ENCODE data around the gene ADARB1.

The ADARB1 gene

DNA sequence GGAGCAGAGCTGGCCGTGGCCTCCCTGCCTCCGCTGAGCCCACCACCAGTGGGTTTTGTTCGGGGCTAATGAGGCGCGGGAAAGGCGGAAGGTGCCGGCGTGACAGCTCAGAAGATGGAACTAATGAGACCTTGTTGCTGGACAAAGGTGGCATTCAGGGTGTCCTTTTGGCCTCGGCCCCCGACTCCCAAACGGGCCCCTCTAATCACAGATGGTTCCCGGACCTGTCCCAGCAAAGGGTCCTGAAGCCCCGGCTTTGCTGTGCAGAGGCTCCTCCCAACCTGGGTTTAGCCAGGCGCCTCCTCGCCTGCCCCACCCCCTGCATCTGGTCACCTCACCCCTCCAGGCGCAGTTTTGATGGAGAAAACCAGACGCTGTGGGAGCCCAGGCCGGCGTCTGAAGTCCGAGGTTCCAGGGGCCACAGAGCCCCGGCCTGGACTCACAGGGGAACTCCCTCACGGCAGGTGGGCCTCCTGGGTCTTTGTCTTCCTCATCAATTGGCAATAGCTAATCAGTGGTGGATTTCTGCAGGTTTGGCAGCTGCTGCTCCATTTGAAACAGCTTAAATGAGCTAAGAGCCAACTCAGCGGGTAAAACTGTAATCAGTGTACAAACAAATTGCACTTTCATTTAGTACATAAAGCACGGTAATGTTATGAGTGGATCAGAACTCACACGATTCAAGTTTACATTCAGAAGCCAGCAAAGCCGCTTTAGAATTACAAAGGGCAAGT lies 44.3 kb upstream of the ADARB1 start:
- H2BK12ac ChIP-seq (ENCODE audit: low read length in 2 of 2) = no peak overlapping the region
- no peak overlapping the region for H2BK120ac ChIP-seq (ENCODE audit: low read depth, low read length)
- H3K9me3 ChIP-seq (ENCODE audit: control insufficient read depth, low read length) = no peaks in the 10 kb centered on the region

DNA sequence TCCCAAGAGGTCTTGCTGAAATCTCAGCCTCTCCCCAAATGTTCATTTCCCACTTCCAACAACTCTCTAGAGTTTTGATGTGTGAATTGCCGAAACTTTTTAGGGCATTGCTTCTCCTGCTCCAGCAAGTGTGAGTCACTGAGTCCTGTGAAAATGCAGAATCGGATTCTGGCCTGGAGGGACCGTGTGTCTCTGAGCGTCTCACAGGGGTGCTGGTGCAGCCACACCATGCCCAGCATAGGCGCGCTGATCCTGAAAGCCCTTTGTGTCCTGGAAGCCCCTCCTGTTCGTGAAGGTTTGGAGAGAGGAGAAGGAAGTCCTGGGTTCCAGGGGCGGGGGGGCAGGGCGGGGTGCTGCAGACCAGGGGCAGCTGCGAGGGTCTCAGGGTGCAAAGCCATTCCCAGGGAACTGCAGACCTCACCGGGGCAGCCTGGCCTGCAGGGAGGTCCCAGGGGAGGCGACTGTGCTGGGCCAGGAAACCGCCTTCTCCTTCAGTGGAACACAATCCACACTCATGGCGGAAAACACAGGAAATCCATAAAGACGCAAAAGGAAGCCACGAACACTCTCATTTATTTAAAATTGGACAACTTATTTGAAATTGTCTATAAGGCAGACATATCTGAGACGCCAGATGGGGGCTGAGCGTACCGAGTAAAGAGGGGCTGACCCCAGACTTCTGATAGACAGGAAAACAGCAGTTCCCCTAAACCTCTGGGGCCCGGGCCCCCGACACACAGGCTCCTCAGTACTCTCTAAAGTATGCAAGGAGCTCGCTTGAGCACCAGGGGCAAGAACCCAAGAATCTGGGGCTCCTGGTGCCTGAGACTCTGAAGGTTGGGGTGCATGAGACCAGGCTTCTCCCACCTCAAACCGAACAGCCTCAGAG lies 43.5 kb upstream of the ADARB1 start:
- Histone ChIP-seq H3K14ac (ENCODE audit: low read length in 2 of 2) (no peak overlapping the region), H3K4ac (ENCODE audit: low read depth in 1 of 2, low read length in 2 of 2) (no peak overlapping the region), H3K9ac (ENCODE audit: low read length) (peak overlapping the region; percentile 45), H2BK15ac (ENCODE audit: low read depth, poor library complexity, severe bottlenecking) (no peak overlapping the region), H3K27ac (ENCODE audit: low read length, poor library complexity, severe bottlenecking) (peak overlapping the region; percentile 3), H2AFZ (ENCODE audit: low read depth, low read length) (no peak overlapping the region), H3K9me3 (ENCODE audit: control insufficient read depth, low read length) (peaks cover 2% of the 10 kb centered on the region), H4K8ac (ENCODE audit: low read length) (no peak overlapping the region), H4K91ac (ENCODE audit: low read length) (no peak overlapping the region), H2AK5ac (ENCODE audit: low read length, severe bottlenecking) (peak overlapping the region; percentile 29), H3K36me3 (ENCODE audit: control insufficient read depth in 1 of 2, insufficient read depth in 2 of 2, low read depth in 1 of 2, low read length in 2 of 2) (peaks cover 0 to 6% of the 10 kb centered on the region in 2 experiments), H3K4me3 (ENCODE audit: insufficient read depth in 1 of 2, low read depth in 1 of 2, low read length in 2 of 2) (peak overlapping the region in 1 of 2 experiments; percentile 64), H3K79me1 (replicated peaks; ENCODE audit: low read length, poor library complexity, severe bottlenecking) (no peaks in the 10 kb centered on the region), H2BK12ac (ENCODE audit: low read length in 2 of 2) (no peak overlapping the region), H3K23ac (ENCODE audit: low read length in 2 of 2) (no peak overlapping the region), H2BK120ac (ENCODE audit: low read depth, low read length) (no peak overlapping the region), H3K4me2 (ENCODE audit: low read length, poor library complexity, severe bottlenecking) (peak overlapping the region; percentile 24), H2BK5ac (ENCODE audit: low read depth, low read length, poor library complexity, severe bottlenecking) (no peak overlapping the region), H3K27me3 (ENCODE audit: control insufficient read depth in 1 of 2, insufficient read depth in 1 of 2, low read length in 2 of 2) (peaks cover 0 to 56% of the 10 kb centered on the region in 2 experiments), H3K18ac (ENCODE audit: low read depth in 1 of 2, low read length in 2 of 2) (peak overlapping the region in 1 of 2 experiments; percentile 13), H3K4me1 (ENCODE audit: control insufficient read depth, insufficient read depth, low read depth, low read length) (peaks cover 46% of the 10 kb centered on the region)
- peak; percentile 20 for DNase-seq
- WGBS = 72% methylated on average over 22 of the region's 23 CpGs

More for the DNA sequence above, 44.3 kb upstream of the ADARB1 start:
- Histone ChIP-seq H3K23ac (ENCODE audit: low read length in 2 of 2) (no peak overlapping the region), H2AK5ac (ENCODE audit: low read length, severe bottlenecking) (no peak overlapping the region), H2BK15ac (ENCODE audit: low read depth, poor library complexity, severe bottlenecking) (peak overlapping the region; percentile 4), H3K4me3 (ENCODE audit: insufficient read depth in 1 of 2, low read depth in 1 of 2, low read length in 2 of 2) (peak overlapping the region in 1 of 2 experiments; percentile 64), H3K4ac (ENCODE audit: low read depth in 1 of 2, low read length in 2 of 2) (no peak overlapping the region), H3K79me1 (replicated peaks; ENCODE audit: low read length, poor library complexity, severe bottlenecking) (no peaks in the 10 kb centered on the region), H2BK5ac (ENCODE audit: low read depth, low read length, poor library complexity, severe bottlenecking) (no peak overlapping the region), H3K27ac (ENCODE audit: low read length, poor library complexity, severe bottlenecking) (no peak overlapping the region), H3K18ac (ENCODE audit: low read depth in 1 of 2, low read length in 2 of 2) (no peak overlapping the region), H2AFZ (ENCODE audit: low read depth, low read length) (no peak overlapping the region), H3K4me1 (ENCODE audit: control insufficient read depth, insufficient read depth, low read depth, low read length) (peaks cover 46% of the 10 kb centered on the region), H4K8ac (ENCODE audit: low read length) (no peak overlapping the region), H3K14ac (ENCODE audit: low read length in 2 of 2) (no peak overlapping the region), H3K4me2 (ENCODE audit: low read length, poor library complexity, severe bottlenecking) (no peak overlapping the region), H3K36me3 (ENCODE audit: control insufficient read depth in 1 of 2, insufficient read depth in 2 of 2, low read depth in 1 of 2, low read length in 2 of 2) (peaks cover 0 to 6% of the 10 kb centered on the region in 2 experiments), H3K9ac (ENCODE audit: low read length) (peak overlapping the region; percentile 45), H4K91ac (ENCODE audit: low read length) (no peak overlapping the region), H3K27me3 (ENCODE audit: control insufficient read depth in 1 of 2, insufficient read depth in 1 of 2, low read length in 2 of 2) (peaks cover 0 to 54% of the 10 kb centered on the region in 2 experiments)
- no peak for DNase-seq
- WGBS = 66% methylated on average over 24 of the region's 26 CpGs

DNA sequence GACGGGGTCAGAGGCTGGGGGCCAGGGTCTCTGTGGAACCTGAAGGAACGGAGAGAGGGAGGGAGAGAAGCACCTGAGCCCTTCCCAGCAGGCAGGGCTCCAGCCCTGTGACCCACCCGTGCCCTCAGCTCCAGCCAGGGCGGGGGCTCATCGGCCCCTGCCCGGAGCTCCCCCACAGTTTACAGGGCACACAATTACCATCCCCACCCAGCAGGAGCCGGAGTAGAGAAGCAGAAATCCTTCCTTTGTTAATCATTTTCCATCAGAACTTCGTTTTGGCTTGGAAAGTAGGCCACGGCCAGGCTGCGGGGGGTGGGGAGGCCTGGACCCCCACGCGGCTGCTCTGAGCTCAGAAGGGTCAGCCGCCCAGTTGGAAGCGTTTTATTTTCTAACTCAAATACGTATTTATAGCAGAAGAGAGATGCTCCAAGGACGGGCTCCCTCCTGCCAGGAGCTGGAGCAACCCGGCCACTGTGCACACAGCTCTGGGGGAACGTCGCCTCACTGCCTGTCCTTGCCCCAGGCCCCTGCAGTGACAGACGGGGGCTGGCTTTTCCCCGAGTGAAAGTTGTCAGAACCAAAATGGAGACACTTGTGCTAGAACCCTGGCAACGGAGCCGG lies 42.7 kb upstream of the ADARB1 start:
- Histone ChIP-seq H3K14ac (ENCODE audit: low read length in 2 of 2) (no peak overlapping the region), H3K36me3 (ENCODE audit: control insufficient read depth in 1 of 2, insufficient read depth in 2 of 2, low read depth in 1 of 2, low read length in 2 of 2) (peaks cover 0 to 4% of the 10 kb centered on the region in 2 experiments), H3K4ac (ENCODE audit: low read depth in 1 of 2, low read length in 2 of 2) (no peak overlapping the region), H3K4me1 (ENCODE audit: control insufficient read depth, insufficient read depth, low read depth, low read length) (peaks cover 43% of the 10 kb centered on the region), H2BK15ac (ENCODE audit: low read depth, poor library complexity, severe bottlenecking) (no peak overlapping the region), H3K23ac (ENCODE audit: low read length in 2 of 2) (no peak overlapping the region), H3K4me3 (ENCODE audit: insufficient read depth in 1 of 2, low read depth in 1 of 2, low read length in 2 of 2) (no peak overlapping the region), H3K27ac (ENCODE audit: low read length, poor library complexity, severe bottlenecking) (peak overlapping the region; percentile 21), H2AK5ac (ENCODE audit: low read length, severe bottlenecking) (peak overlapping the region; percentile 29), H3K18ac (ENCODE audit: low read depth in 1 of 2, low read length in 2 of 2) (no peak overlapping the region), H3K4me2 (ENCODE audit: low read length, poor library complexity, severe bottlenecking) (peak overlapping the region; percentile 24), H3K27me3 (ENCODE audit: control insufficient read depth in 1 of 2, insufficient read depth in 1 of 2, low read length in 2 of 2) (peaks cover 0 to 55% of the 10 kb centered on the region in 2 experiments), H3K9me3 (ENCODE audit: control insufficient read depth, low read length) (peaks cover 7% of the 10 kb centered on the region), H3K79me1 (replicated peaks; ENCODE audit: low read length, poor library complexity, severe bottlenecking) (no peaks in the 10 kb centered on the region), H4K91ac (ENCODE audit: low read length) (no peak overlapping the region), H2BK120ac (ENCODE audit: low read depth, low read length) (no peak overlapping the region), H2BK5ac (ENCODE audit: low read depth, low read length, poor library complexity, severe bottlenecking) (no peak overlapping the region), H2AFZ (ENCODE audit: low read depth, low read length) (no peak overlapping the region), H2BK12ac (ENCODE audit: low read length in 2 of 2) (no peak overlapping the region), H3K9ac (ENCODE audit: low read length) (no peak overlapping the region), H4K8ac (ENCODE audit: low read length) (no peak overlapping the region)
- no peak for DNase-seq
- 91% methylated on average over 23 of the region's 23 CpGs for WGBS
